GM21576 (cell line): ENCODE results near the gene SLC37A1.
"Not testable (repeated sequence)": the region's sequence is repeated elsewhere in the genome, so short reads cannot be mapped to it uniquely, and the experiment has no call there.

Source experiments
- ATAC-seq: cut with Tn5 transposase; IDR thresholded peaks from one replicate; pipeline ENCODE4 v1.9.1; 2021; ENCODE audit warnings: mild to moderate bottlenecking, moderate library complexity; ENCODE audit not compliant: unreplicated experiment

SLC37A1 gene

DNA sequence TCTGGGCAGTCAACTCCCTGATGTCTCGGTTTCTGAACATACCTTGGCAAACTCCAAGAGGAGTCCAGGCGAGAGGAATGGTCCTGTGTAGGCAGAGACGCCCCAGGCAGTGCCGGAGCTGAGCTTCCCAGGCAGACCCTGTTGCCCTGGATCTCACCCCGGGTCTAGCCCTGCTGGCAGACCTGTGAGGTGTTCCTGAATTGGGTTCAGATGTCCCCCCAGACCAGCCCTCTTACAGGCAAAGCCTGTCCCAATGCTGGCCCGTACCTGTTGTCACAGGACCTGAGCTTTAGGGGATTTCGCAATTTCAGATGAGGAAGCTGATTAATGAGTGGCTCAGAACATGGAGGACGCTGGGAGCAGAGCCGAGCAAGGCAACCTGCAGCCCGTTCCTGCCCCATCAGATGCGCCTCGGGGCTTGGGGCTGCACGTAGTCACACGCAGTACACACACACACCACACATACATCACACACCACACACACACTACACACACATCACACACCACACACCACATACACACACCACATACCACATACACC is 101.2 kb downstream of the SLC37A1 start:
- no peak for ATAC-seq

DNA sequence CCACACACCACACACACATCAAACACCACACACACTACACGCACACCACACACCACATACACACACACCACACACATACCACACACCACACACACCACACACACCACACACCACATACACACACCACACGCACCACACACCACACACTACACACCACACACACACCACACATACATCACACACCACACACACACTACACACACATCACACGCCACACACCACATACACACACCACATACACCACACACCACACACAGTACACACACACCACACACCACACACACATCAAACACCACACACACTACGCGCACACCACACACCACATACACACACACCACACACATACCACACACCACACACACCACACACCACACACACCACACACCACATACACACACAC is 101.7 kb downstream of the SLC37A1 start:
- ATAC-seq: not testable (repeated sequence)

- ATAC-seq: no peak
Measured at GRCh38 chr21:42615924-42616323, 102.3 kb downstream of the SLC37A1 start.

- no peak for ATAC-seq
Measured at GRCh38 chr21:42616446-42616845, 102.8 kb downstream of the SLC37A1 start.

- no peak for ATAC-seq
Measured at GRCh38 chr21:42616941-42617340, 103.3 kb downstream of the SLC37A1 start.

DNA sequence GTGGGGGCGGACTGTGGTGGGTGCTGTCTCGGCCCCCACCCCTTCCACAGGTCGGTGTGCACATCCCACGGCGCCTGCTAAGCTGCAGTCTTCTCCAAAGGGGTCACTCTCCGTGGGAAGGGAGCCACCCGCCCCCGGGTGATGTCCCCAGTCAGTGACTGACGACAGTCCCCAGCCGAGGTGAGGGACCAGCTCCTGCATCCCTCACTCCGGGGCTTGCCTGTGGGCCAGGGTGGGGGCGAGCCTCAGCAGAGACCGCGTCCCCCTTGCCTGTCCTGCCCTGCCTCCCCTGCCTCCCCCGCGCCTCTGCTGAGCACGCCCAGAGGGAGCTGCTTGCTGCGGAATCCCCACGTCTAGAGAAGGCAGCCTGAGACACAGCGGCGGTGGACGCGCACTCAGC is 103.8 kb downstream of the SLC37A1 start:
- no peak for ATAC-seq

GRCh38 chr21:42618707-42619102 is 105.1 kb downstream of the SLC37A1 start:
- ATAC-seq: no peak

- ATAC-seq: no peak
Measured at GRCh38 chr21:42619166-42619565, 105.5 kb downstream of the SLC37A1 start.

DNA sequence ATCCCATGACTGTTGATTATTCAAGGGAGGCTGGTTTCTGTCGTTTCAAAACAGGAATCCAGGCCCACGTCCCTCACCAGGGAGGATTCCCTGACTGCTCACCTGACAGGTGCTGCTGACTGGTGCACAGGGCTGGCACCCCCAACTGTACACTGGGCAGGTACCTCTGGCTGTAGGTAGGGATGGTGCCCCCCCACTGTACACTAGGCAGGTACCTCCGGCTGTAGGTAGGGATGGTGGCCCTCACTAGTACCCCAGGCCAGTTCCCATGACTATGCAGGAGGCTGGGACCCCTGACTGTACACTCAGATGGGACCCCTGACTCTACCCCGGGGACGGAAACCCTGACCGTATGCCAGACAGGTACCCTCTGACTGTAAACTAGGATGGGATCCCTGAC is 106.2 kb downstream of the SLC37A1 start:
- ATAC-seq: no peak

DNA sequence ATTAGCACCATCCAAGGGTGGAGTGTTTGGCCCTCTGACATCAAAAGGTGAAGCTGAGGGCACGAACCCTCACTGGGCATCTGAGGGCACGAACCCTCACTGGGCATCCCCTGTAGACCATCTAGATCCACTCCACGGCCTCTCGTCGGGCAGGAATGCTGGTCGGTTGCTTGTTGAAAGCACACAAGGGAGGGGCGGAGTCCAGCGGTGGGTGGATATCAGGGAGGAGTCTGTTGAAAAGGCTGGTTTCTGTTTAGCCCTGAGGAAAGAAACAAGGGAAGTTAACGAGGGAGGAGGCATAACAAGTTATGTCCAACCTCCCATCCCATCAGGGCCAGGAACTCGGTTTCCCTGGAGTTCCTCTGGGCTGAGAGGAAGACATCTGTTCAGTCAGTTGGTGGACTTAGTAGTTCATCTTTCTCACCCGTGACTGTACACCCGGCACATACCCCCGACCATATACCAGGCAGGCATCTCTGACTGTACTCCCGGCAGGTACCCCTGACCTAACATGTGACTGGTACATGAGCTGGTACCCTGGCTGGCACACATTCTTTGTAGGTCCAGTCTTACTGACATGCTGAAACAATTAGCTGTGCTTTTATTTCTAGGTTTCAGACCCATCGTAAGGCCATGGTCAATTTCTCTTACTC is 107.6 kb downstream of the SLC37A1 start:
- no peak for ATAC-seq

- ATAC-seq: no peak
Measured at GRCh38 chr21:42621819-42622177, 108.1 kb downstream of the SLC37A1 start.

DNA sequence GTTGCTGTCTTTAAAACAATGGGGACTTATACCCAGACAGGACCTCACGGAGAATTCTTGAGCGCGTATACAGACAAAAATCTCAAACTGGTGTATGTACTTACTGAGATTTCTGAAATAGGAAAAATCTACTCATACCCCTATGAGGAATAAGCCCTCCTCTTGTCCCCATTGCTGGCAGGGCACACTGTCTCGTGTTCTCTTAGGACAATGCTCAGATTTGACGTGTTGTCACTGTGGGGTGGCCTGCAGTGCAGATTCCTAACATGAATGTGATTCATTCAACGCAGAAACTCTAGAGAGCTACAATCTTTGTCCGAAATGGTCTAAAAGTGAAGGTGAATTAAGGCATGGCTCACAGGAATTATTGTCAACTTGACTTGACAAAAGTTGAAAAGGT is 108.6 kb downstream of the SLC37A1 start:
- ATAC-seq: no peak

DNA sequence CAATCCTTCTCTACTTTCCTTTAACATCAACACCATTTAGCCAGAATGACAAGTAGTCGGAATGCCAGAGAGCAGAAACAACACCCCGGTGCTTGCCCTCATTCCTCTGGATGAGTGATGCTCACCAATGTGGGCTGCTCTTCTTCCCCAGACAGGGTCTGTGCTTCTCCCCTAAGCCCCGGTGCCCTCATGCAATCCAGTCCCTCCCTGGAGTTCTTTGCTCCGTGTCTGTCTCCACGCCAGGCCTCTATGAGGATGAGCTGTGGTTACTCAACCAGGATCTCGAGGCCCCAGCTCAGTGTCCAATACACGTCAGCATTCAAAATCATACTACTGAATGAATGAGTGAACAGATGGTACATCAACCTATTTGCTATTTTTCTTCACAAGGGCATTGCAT is 110.0 kb downstream of the SLC37A1 start:
- ATAC-seq: no peak

- no peak for ATAC-seq
Measured at GRCh38 chr21:42624095-42624790, 110.6 kb downstream of the SLC37A1 start.

GRCh38 chr21:42624936-42625335 is 111.3 kb downstream of the SLC37A1 start:
- no peak for ATAC-seq

- ATAC-seq: no peak
Measured at GRCh38 chr21:42626171-42626570, 112.5 kb downstream of the SLC37A1 start.

DNA sequence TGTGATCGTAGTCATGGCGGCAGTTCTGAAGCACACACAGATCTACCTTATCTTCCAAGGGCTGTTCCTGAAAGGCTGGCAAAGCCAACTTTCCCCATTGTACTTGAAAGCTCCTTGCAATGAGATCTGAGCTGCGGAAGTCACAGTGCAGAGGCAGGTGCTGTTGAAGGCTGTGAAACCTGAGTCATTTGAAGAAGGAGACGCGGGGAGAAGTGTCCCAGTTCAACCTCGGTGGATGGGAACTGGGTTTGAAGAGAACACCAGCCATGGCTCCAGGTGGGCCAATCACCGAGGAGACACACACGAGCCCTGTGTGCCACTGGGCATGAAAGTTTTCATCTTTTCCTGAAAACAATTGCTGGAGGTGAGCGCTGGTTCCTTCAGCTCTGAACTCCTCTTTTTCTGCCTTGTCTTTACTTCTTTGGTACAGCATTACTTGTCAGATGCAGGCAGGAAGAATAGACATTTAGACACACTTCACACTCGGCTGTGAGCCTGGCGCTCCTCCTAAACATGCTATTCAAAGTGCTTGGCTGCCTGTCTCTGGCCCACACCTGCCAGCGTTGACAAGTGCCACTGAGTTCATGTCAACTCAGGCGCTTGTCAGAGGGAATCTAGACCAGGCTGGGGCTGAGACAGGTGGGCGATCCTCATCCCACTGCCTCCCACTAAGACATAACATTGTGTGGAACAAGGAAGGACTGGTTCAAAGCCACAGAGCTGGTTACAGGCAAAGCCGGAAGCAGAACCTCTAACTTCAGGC is 114.1 kb downstream of the SLC37A1 start:
- no peak for ATAC-seq

- not testable (repeated sequence) for ATAC-seq
Measured at GRCh38 chr21:42628466-42629061, 114.9 kb downstream of the SLC37A1 start.

GRCh38 chr21:42629933-42630589 is 116.4 kb downstream of the SLC37A1 start:
- no peak for ATAC-seq

DNA sequence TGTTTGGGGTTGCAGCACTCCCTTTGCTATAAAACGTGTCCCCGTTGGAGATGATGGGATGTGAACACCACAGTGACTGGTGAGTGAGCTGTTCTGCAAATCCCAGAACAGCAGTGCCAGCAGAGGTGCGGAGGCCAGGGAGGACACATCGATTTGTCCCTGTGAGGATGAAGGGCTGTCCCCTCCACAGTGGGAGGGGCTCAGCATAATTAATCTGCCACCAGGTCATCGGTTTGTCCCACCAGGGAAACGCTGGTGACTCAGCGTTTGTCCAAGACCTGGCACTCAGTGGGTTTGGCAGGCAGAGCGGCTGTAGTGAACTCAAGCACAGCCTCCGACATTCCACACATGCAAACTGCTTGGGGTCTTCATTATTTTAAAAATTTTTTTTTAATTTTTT is 117.0 kb downstream of the SLC37A1 start:
- ATAC-seq: no peak
